Thyroid gland (tissue), 4 donors: ENCODE results near the gene SIRPB2.

Experiments used
- CTCF ChIP-seq, 6 experiments: fragments of 200-600 bp in 3 of 6; fragments of 450-650 bp in 3 of 6; sonication (generic) in 3 of 6; IDR thresholded peaks; one replicate each; pipeline ENCODE4 v1.5.1; 2016 to 2019; ENCODE audit warnings: antibody characterized with exemption in 6 of 6, mild to moderate bottlenecking in 2 of 6, inconsistent platforms in 1 of 6, moderate library complexity in 1 of 6
- POLR2A ChIP-seq, 2 donors: fragments of 450-650 bp; IDR thresholded peaks; one replicate each; pipeline ENCODE4 v1.6.1; 2017; ENCODE audit warnings: antibody characterized with exemption in 2 of 2, mild to moderate bottlenecking in 2 of 2, moderate library complexity in 1 of 2

- TF ChIP-seq CTCF (IDR thresholded peaks at IDR 0.05) (no peak), POLR2A (IDR thresholded peaks at IDR 0.05) (no peak)
Measured at GRCh38 chr20:1463971-1464570, 27.1 kb downstream of the SIRPB2 start.
